ENCODE results near the gene CDKL2.

The CDKL2 gene

GRCh38 chr4:75612306-75612705 lies 18.0 kb downstream of the CDKL2 start:
- Histone ChIP-seq H3K9me3 (replicated peaks in 1 of 2; ENCODE audit: control insufficient read depth in 2 of 2, insufficient read depth in 1 of 2, low read depth in 1 of 2, low read length in 2 of 2) (no peaks in the 10 kb centered on the region), H2BK15ac (ENCODE audit: low read length) (no peak overlapping the region), H3K14ac (ENCODE audit: low read length) (no peak overlapping the region), H2BK12ac (ENCODE audit: low read length) (no peak overlapping the region), H2BK120ac (ENCODE audit: low read depth, low read length) (no peak overlapping the region), H3K79me1 (ENCODE audit: low read depth, low read length) (no peaks in the 10 kb centered on the region), H4K8ac (ENCODE audit: low read depth, low read length) (no peak overlapping the region), H3K9ac (ENCODE audit: low read depth, low read length, poor library complexity) (no peak overlapping the region), H3K18ac (ENCODE audit: low read length) (no peak overlapping the region), H2AFZ (ENCODE audit: low read length) (no peak overlapping the region), H3K23ac (ENCODE audit: low read depth, low read length, poor library complexity) (no peak overlapping the region), H3K27me3 (ENCODE audit: control insufficient read depth in 3 of 3, insufficient read depth in 3 of 3, low read depth in 1 of 3, low read length in 3 of 3) (no peaks in the 10 kb centered on the region), H3K4me3 (ENCODE audit: low read length in 2 of 2) (no peak overlapping the region), H2AK5ac (ENCODE audit: low read depth, low read length) (no peak overlapping the region), H3K4me1 (ENCODE audit: control insufficient read depth in 2 of 2, insufficient read depth in 1 of 2, low read depth in 1 of 2, low read length in 2 of 2) (no peaks in the 10 kb centered on the region), H4K91ac (ENCODE audit: low read depth, low read length, poor library complexity) (no peak overlapping the region), H3K4ac (ENCODE audit: low read length) (no peak overlapping the region), H3K36me3 (replicated peaks in 1 of 2; ENCODE audit: control insufficient read depth in 2 of 2, insufficient read depth in 2 of 2, low read length in 2 of 2) (no peaks in the 10 kb centered on the region), H2BK5ac (ENCODE audit: low read length) (no peak overlapping the region), H3K4me2 (ENCODE audit: insufficient read depth, low read length, poor library complexity, severe bottlenecking) (no peak overlapping the region), H3K27ac (replicated peaks; ENCODE audit: low read length) (no peak overlapping the region)
- WGBS, 2 donors (ENCODE audit: extremely low coverage in 2 of 2, insufficient read length in 2 of 2, insufficient replicate concordance in 1 of 2): no CpG with 5 or more reads among the region's 1 CpG
- DNase-seq (ENCODE audit: low spot score): no peak

DNA sequence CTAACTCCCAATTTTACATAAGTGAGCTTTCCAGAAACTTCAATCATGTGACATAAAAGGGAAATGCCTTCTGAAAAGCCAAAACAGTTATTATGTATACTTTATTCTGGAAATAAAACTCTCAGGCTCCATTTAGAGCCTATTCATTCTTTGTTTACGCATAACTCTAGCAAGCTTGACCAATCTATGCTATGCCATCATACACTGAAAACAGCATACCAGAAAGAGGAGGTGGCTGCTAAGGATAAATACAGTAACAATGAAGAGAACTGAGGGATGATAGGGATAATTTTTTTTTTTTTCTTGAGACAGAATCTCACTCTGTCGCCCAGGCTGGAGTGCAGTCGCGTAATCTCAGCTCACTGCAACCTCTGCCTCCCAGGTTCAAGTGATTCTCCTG lies 24.4 kb downstream of the CDKL2 start:
- Histone ChIP-seq H3K9me3 (replicated peaks in 1 of 2; ENCODE audit: control insufficient read depth in 2 of 2, insufficient read depth in 1 of 2, low read depth in 1 of 2, low read length in 2 of 2) (no peaks in the 10 kb centered on the region), H3K4me2 (ENCODE audit: insufficient read depth, low read length, poor library complexity, severe bottlenecking) (no peak overlapping the region), H3K27ac (replicated peaks; ENCODE audit: low read length) (no peak overlapping the region), H2BK15ac (ENCODE audit: low read length) (no peak overlapping the region), H4K91ac (ENCODE audit: low read depth, low read length, poor library complexity) (no peak overlapping the region), H2BK5ac (ENCODE audit: low read length) (no peak overlapping the region), H2BK120ac (ENCODE audit: low read depth, low read length) (no peak overlapping the region), H3K36me3 (replicated peaks in 1 of 2; ENCODE audit: control insufficient read depth in 2 of 2, insufficient read depth in 2 of 2, low read length in 2 of 2) (no peaks in the 10 kb centered on the region), H3K27me3 (ENCODE audit: control insufficient read depth in 3 of 3, insufficient read depth in 3 of 3, low read depth in 1 of 3, low read length in 3 of 3) (no peaks in the 10 kb centered on the region), H2AFZ (ENCODE audit: low read length) (no peak overlapping the region), H3K18ac (ENCODE audit: low read length) (no peak overlapping the region), H3K9ac (ENCODE audit: low read depth, low read length, poor library complexity) (no peak overlapping the region), H3K23ac (ENCODE audit: low read depth, low read length, poor library complexity) (no peak overlapping the region), H3K4me1 (ENCODE audit: control insufficient read depth in 2 of 2, insufficient read depth in 1 of 2, low read depth in 1 of 2, low read length in 2 of 2) (no peaks in the 10 kb centered on the region), H3K4me3 (ENCODE audit: low read length in 2 of 2) (no peak overlapping the region), H3K79me1 (ENCODE audit: low read depth, low read length) (no peaks in the 10 kb centered on the region), H3K14ac (ENCODE audit: low read length) (no peak overlapping the region), H2BK12ac (ENCODE audit: low read length) (no peak overlapping the region), H3K4ac (ENCODE audit: low read length) (no peak overlapping the region), H4K8ac (ENCODE audit: low read depth, low read length) (no peak overlapping the region), H2AK5ac (ENCODE audit: low read depth, low read length) (no peak overlapping the region)
- no peak for DNase-seq (ENCODE audit: low spot score)
- WGBS, 2 donors (ENCODE audit: extremely low coverage in 2 of 2, insufficient read length in 2 of 2, insufficient replicate concordance in 1 of 2): no CpG with 5 or more reads among the region's 4 CpGs

DNA sequence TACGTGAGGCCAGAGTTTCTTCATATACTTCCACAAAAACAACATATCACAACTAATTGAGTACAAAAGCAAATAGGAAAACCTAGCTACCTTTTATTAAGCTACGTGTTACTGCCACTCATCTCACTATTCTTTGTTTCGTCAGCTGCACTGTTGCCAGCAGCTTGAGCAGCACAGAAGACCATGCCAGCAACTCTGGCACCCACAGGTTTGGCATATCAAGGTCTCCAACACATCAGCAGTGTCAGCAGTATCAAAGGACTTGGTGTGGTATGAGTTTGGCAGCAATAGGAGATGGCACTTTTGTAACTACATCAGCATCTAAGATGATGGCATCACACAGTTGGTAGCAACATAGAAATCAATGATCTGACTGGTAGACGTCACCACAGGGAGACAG lies 30.7 kb downstream of the CDKL2 start:
- Histone ChIP-seq H2BK12ac (ENCODE audit: low read length) (no peak overlapping the region), H2BK120ac (ENCODE audit: low read depth, low read length) (no peak overlapping the region)
- no CpG with 5 or more reads among the region's 4 CpGs for WGBS, 2 donors (ENCODE audit: extremely low coverage in 2 of 2, insufficient read length in 2 of 2, insufficient replicate concordance in 1 of 2)

GRCh38 chr4:75598390-75598789 lies 31.9 kb downstream of the CDKL2 start:
- Histone ChIP-seq H2AFZ (ENCODE audit: low read length) (no peak overlapping the region), H2BK12ac (ENCODE audit: low read length) (no peak overlapping the region), H3K18ac (ENCODE audit: low read length) (no peak overlapping the region), H4K8ac (ENCODE audit: low read depth, low read length) (no peak overlapping the region), H2AK5ac (ENCODE audit: low read depth, low read length) (no peak overlapping the region), H3K23ac (ENCODE audit: low read depth, low read length, poor library complexity) (no peak overlapping the region), H3K4me3 (ENCODE audit: low read length in 2 of 2) (no peak overlapping the region), H3K4me1 (ENCODE audit: control insufficient read depth in 2 of 2, insufficient read depth in 1 of 2, low read depth in 1 of 2, low read length in 2 of 2) (no peaks in the 10 kb centered on the region), H3K79me1 (ENCODE audit: low read depth, low read length) (no peaks in the 10 kb centered on the region), H3K9me3 (replicated peaks in 1 of 2; ENCODE audit: control insufficient read depth in 2 of 2, insufficient read depth in 1 of 2, low read depth in 1 of 2, low read length in 2 of 2) (no peaks in the 10 kb centered on the region), H3K27me3 (ENCODE audit: control insufficient read depth in 3 of 3, insufficient read depth in 3 of 3, low read depth in 1 of 3, low read length in 3 of 3) (no peaks in the 10 kb centered on the region), H3K4me2 (ENCODE audit: insufficient read depth, low read length, poor library complexity, severe bottlenecking) (no peak overlapping the region), H4K91ac (ENCODE audit: low read depth, low read length, poor library complexity) (no peak overlapping the region), H3K36me3 (replicated peaks in 1 of 2; ENCODE audit: control insufficient read depth in 2 of 2, insufficient read depth in 2 of 2, low read length in 2 of 2) (no peaks in the 10 kb centered on the region), H3K4ac (ENCODE audit: low read length) (no peak overlapping the region), H2BK120ac (ENCODE audit: low read depth, low read length) (no peak overlapping the region), H3K27ac (replicated peaks; ENCODE audit: low read length) (no peak overlapping the region), H3K14ac (ENCODE audit: low read length) (no peak overlapping the region), H3K9ac (ENCODE audit: low read depth, low read length, poor library complexity) (no peak overlapping the region), H2BK15ac (ENCODE audit: low read length) (no peak overlapping the region), H2BK5ac (ENCODE audit: low read length) (no peak overlapping the region)
- DNase-seq (ENCODE audit: low spot score): no peak
- whole genome bisulfite sequencing, 2 donors (ENCODE audit: extremely low coverage in 2 of 2, insufficient read length in 2 of 2, insufficient replicate concordance in 1 of 2): no CpG with 5 or more reads among the region's 3 CpGs

More for the DNA sequence above, 30.7 kb downstream of the CDKL2 start:
- no peak overlapping the region for H2AFZ ChIP-seq (ENCODE audit: low read length)
- H4K8ac ChIP-seq (ENCODE audit: low read depth, low read length): no peak overlapping the region
- no peak overlapping the region for H3K4me3 ChIP-seq (ENCODE audit: low read length in 2 of 2)
- no peak for DNase-seq (ENCODE audit: low spot score)
- H4K91ac ChIP-seq (ENCODE audit: low read depth, low read length, poor library complexity): no peak overlapping the region
- H2BK5ac ChIP-seq (ENCODE audit: low read length): no peak overlapping the region
- H2AK5ac ChIP-seq (ENCODE audit: low read depth, low read length): no peak overlapping the region
- no peaks in the 10 kb centered on the region for H3K4me1 ChIP-seq (ENCODE audit: control insufficient read depth in 2 of 2, insufficient read depth in 1 of 2, low read depth in 1 of 2, low read length in 2 of 2)
- H3K14ac ChIP-seq (ENCODE audit: low read length): no peak overlapping the region
- H3K36me3 ChIP-seq (replicated peaks in 1 of 2; ENCODE audit: control insufficient read depth in 2 of 2, insufficient read depth in 2 of 2, low read length in 2 of 2): no peaks in the 10 kb centered on the region
- H3K9ac ChIP-seq (ENCODE audit: low read depth, low read length, poor library complexity): no peak overlapping the region
- H3K4me2 ChIP-seq (ENCODE audit: insufficient read depth, low read length, poor library complexity, severe bottlenecking): no peak overlapping the region
- H3K18ac ChIP-seq (ENCODE audit: low read length): no peak overlapping the region
- H3K27ac ChIP-seq (replicated peaks; ENCODE audit: low read length): no peak overlapping the region
- no peaks in the 10 kb centered on the region for H3K9me3 ChIP-seq (replicated peaks in 1 of 2; ENCODE audit: control insufficient read depth in 2 of 2, insufficient read depth in 1 of 2, low read depth in 1 of 2, low read length in 2 of 2)
- no peak overlapping the region for H2BK15ac ChIP-seq (ENCODE audit: low read length)
- no peak overlapping the region for H3K23ac ChIP-seq (ENCODE audit: low read depth, low read length, poor library complexity)
- H3K27me3 ChIP-seq (ENCODE audit: control insufficient read depth in 3 of 3, insufficient read depth in 3 of 3, low read depth in 1 of 3, low read length in 3 of 3): no peaks in the 10 kb centered on the region
- no peaks in the 10 kb centered on the region for H3K79me1 ChIP-seq (ENCODE audit: low read depth, low read length)
- H3K4ac ChIP-seq (ENCODE audit: low read length): no peak overlapping the region

All from neuronal stem cell (in vitro differentiated cells).